C4-2B (cell line): ENCODE measurements around the gene PPCDC.

Experiments
- ZFX ChIP-seq: fragments of 450-650 bp; IDR thresholded peaks from 2 replicates; pipeline ENCODE4 v1.6.1; 2017
- TF ChIP-seq, protein P1 (sequence below): fragments of 450-650 bp; conservative IDR thresholded peaks from 2 replicates; pipeline ENCODE4 v1.5.1; 2017; ENCODE audit warnings: mild to moderate bottlenecking

DNA sequence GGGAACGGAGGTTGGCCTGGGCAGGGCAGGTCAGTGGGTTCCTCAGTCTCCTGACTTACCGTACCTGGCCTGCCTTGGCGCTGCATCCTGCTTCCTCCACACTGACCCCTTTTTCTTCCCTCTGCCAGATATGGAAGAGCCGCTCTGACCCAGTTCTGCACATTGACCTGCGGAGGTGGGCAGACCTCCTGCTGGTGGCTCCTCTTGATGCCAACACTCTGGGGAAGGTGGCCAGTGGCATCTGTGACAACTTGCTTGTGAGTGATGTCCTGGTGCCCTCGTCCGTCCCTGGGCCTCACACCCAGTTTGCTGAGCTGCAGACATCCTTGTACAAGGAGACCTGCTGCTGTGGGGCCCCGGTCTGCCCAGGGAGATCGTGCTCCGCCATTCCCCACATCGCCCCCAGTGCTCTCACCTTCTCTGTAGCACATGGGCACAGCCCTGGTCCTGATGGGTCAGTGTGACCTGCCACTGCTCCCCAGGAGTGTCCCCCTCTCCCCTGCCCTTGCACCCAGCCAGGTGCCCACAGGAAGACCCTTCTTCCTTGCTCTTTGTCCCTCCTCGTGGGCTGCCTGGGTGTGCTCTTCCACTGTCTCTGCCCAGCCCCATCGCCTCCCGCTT lies 21.0 kb downstream of the PPCDC start:
- TF ChIP-seq, protein P1, sequence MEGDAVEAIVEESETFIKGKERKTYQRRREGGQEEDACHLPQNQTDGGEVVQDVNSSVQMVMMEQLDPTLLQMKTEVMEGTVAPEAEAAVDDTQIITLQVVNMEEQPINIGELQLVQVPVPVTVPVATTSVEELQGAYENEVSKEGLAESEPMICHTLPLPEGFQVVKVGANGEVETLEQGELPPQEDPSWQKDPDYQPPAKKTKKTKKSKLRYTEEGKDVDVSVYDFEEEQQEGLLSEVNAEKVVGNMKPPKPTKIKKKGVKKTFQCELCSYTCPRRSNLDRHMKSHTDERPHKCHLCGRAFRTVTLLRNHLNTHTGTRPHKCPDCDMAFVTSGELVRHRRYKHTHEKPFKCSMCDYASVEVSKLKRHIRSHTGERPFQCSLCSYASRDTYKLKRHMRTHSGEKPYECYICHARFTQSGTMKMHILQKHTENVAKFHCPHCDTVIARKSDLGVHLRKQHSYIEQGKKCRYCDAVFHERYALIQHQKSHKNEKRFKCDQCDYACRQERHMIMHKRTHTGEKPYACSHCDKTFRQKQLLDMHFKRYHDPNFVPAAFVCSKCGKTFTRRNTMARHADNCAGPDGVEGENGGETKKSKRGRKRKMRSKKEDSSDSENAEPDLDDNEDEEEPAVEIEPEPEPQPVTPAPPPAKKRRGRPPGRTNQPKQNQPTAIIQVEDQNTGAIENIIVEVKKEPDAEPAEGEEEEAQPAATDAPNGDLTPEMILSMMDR = no peak
- TF ChIP-seq ZFX = no peak
